SK-N-SH (cell line): ENCODE data around the gene SLC38A3. TPM values are rescaled to one million over a fixed set of nuclear protein-coding genes. Genes with fewer than 3 reads are reported as not detected.

Source experiments
- CTCF ChIA-PET: fragments of 300-600, 350-600 bp; formaldehyde crosslinking; extraction: SDS; loops from one replicate; lab custom pipeline; 2021; lab: Yijun Ruan, JAX
- POLR2A ChIA-PET: fragments of 350-600 bp; sonication (Branson Sonifier 250); formaldehyde crosslinking; extraction: SDS; loops from one replicate; lab custom pipeline; 2020; ENCODE audit warnings: antibody characterized with exemption, inconsistent platforms; lab: Yijun Ruan, JAX
- DNase-seq: peaks from one replicate; pipeline ENCODE4 v3.0.0; 2012
- H2AFZ ChIP-seq: fragments of 200-600 bp; sonication (generic); 2 replicates; pipeline ENCODE4 v1.8.1; 2016; ENCODE audit warnings: antibody characterized with exemption, mild to moderate bottlenecking, low read depth
- H3F3A ChIP-seq: fragments of 200-600 bp; sonication (generic); replicated peaks from 2 replicates; pipeline ENCODE3; 2016; ENCODE audit warnings: antibody characterized with exemption, mild to moderate bottlenecking; ENCODE audit not compliant: insufficient read depth
- H3K27ac ChIP-seq, 2 experiments: fragments of 200-500 bp in 1 of 2; fragments of 200-600 bp in 1 of 2; sonication (Bioruptor generic) in 1 of 2; sonication (generic), shearing (Covaris generic) in 1 of 2; 2 replicates each; pipeline versions ENCODE4 v1.5.1 to v1.6.1; 2014 to 2016; ENCODE audit warnings: low read depth in 2 of 2, inconsistent platforms in 1 of 2, low read length in 1 of 2, mild to moderate bottlenecking in 1 of 2, mixed read lengths in 1 of 2
- H3K27me3 ChIP-seq: fragments of 200-600 bp; sonication (generic), shearing (Covaris generic); 2 replicates; pipeline ENCODE4 v1.6.1; 2016; ENCODE audit warnings: mixed run types; ENCODE audit not compliant: insufficient read depth
- H3K36me3 ChIP-seq, 2 experiments: fragments of 200-500 bp in 1 of 2; fragments of 200-600 bp in 1 of 2; sonication (Bioruptor generic) in 1 of 2; sonication (generic) in 1 of 2; replicated peaks in 1 of 2; 2 replicates each; pipeline versions ENCODE3 to v1.5.1; 2014 to 2016; ENCODE audit warnings: low read length in 1 of 2, mild to moderate bottlenecking in 1 of 2; ENCODE audit not compliant: insufficient read depth in 2 of 2, control insufficient read depth in 1 of 2
- H3K4me1 ChIP-seq, 2 experiments: fragments of 200-500 bp in 1 of 2; fragments of 200-600 bp in 1 of 2; sonication (Bioruptor generic) in 1 of 2; sonication (generic), shearing (Covaris generic) in 1 of 2; 2 replicates each; pipeline versions ENCODE4 v1.5.1 to v1.6.1; 2014 to 2016; ENCODE audit warnings: low read depth in 1 of 2, low read length in 1 of 2, mixed run types in 1 of 2; ENCODE audit not compliant: insufficient read depth in 2 of 2, control insufficient read depth in 1 of 2
- H3K4me2 ChIP-seq: fragments of 200-600 bp; sonication (generic), shearing (Covaris generic); 2 replicates; pipeline ENCODE4 v1.6.1; 2017; ENCODE audit warnings: mixed run types
- H3K4me3 ChIP-seq, 2 experiments: fragments of 200-500 bp in 1 of 2; fragments of 200-600 bp in 1 of 2; sonication (Bioruptor generic) in 1 of 2; sonication (generic), shearing (Covaris generic) in 1 of 2; 2 replicates each; pipeline versions ENCODE4 v1.5.1 to v1.8.1; 2014 to 2016; ENCODE audit warnings: low read depth in 2 of 2, inconsistent platforms in 1 of 2, low read length in 1 of 2, mild to moderate bottlenecking in 1 of 2, mixed read lengths in 1 of 2, moderate library complexity in 1 of 2
- H3K79me2 ChIP-seq: fragments of 200-600 bp; sonication (generic); 2 replicates; pipeline ENCODE4 v1.8.1; 2017; ENCODE audit warnings: mild to moderate bottlenecking; ENCODE audit not compliant: insufficient read depth
- H3K9ac ChIP-seq: fragments of 200-600 bp; sonication (generic); 2 replicates; pipeline ENCODE4 v1.6.1; 2017; ENCODE audit warnings: mixed run types
- H3K9me2 ChIP-seq: fragments of 200-600 bp; sonication (generic); 2 replicates; pipeline ENCODE4 v1.6.1; 2017; ENCODE audit warnings: mixed run types
- H3K9me3 ChIP-seq: fragments of 200-600 bp; sonication (generic); 2 replicates; pipeline ENCODE4 v1.6.1; 2017; ENCODE audit warnings: mixed run types, mild to moderate bottlenecking, moderate library complexity
- H4K20me1 ChIP-seq: fragments of 200-600 bp; sonication (generic); 2 replicates; pipeline ENCODE4 v1.6.1; 2017; ENCODE audit warnings: mild to moderate bottlenecking, mixed run types; ENCODE audit not compliant: insufficient read depth
- CHD2 ChIP-seq: fragments of 150-350 bp; IDR thresholded peaks from 2 replicates; pipeline ENCODE4 v1.6.1; 2018; ENCODE audit warnings: low read length; ENCODE audit not compliant: partially characterized antibody
- ELF1 ChIP-seq: IDR thresholded peaks from 2 replicates; pipeline ENCODE4 v1.4.0; 2012
- FOXJ3 ChIP-seq: sonication (generic); formaldehyde crosslinking; IDR thresholded peaks from 2 replicates; pipeline ENCODE4 v1.5.1; 2020; ENCODE audit warnings: mild to moderate bottlenecking, missing genetic modification reagents
- MAX ChIP-seq: IDR thresholded peaks from 2 replicates; pipeline ENCODE4 v1.4.0; 2012; ENCODE audit warnings: low read depth
- MEF2A ChIP-seq: IDR thresholded peaks from 2 replicates; pipeline ENCODE4 v1.4.0; 2012; ENCODE audit warnings: low read depth, borderline replicate concordance
- MXI1 ChIP-seq: IDR thresholded peaks from 2 replicates; pipeline ENCODE4 v1.6.1; 2012; ENCODE audit warnings: mild to moderate bottlenecking, low read depth, low read length, improper control_type of control experiment
- NFIC ChIP-seq: IDR thresholded peaks from 2 replicates; pipeline ENCODE4 v1.4.0; 2012; ENCODE audit warnings: borderline replicate concordance
- POLR2AphosphoS5 ChIP-seq: IDR thresholded peaks from 2 replicates; pipeline ENCODE4 v1.6.1; 2012; ENCODE audit warnings: low read depth, low read length
- RAD21 ChIP-seq: IDR thresholded peaks from 2 replicates; pipeline ENCODE4 v1.6.1; 2012; ENCODE audit warnings: mild to moderate bottlenecking, low read length
- RCOR1 ChIP-seq: fragments of 150-350 bp; IDR thresholded peaks from 2 replicates; pipeline ENCODE4 v1.6.1; 2017; ENCODE audit warnings: antibody characterized with exemption, low read length
- RFX5 ChIP-seq: IDR thresholded peaks from 2 replicates; pipeline ENCODE4 v1.6.1; 2012; ENCODE audit warnings: mild to moderate bottlenecking, improper control_type of control experiment, low read length
- TAF1 ChIP-seq: IDR thresholded peaks from 2 replicates; pipeline ENCODE4 v1.6.1; 2012; ENCODE audit warnings: low read depth, mild to moderate bottlenecking, low read length, moderate library complexity, borderline replicate concordance
- WGBS: methylation state at CpG from one replicate; pipeline ENCODE4 v1.1.6; 2017; ENCODE audit warnings: low lambda C conversion rate; 5-methylcytosine and 5-hydroxymethylcytosine counted together
- polyA plus RNA-seq, 3 experiments: library from polyadenylated mRNA; depleted of rRNA; stranded (reverse); fragments of >200 nt; gene quantifications; 2 replicates each; pipeline ENCODE4 v1.2.3, GENCODE V29; 2012

The SLC38A3 gene
- polyA plus RNA-seq, 1 of the 3 experiments (the other 2 are of a cell fraction) = 0.84 TPM

- Histone ChIP-seq H3K27me3 (no peaks in the 10 kb centered on the region), H3F3A (peaks cover 38% of the 10 kb centered on the region), H3K27ac (peak overlapping the region in 1 of 2 experiments; percentile 83; a peak in 2 of 4 replicates), H3K4me2 (no peak overlapping the region), H3K36me3 (peaks cover 4 to 16% of the 10 kb centered on the region in 2 experiments), H3K9ac (no peak overlapping the region), H3K4me3 (no peak overlapping the region), H2AFZ (no peak overlapping the region)
- POLR2A ChIA-PET = no interaction called here
- WGBS = 94% methylated on average over 7 of the region's 7 CpGs
- DNase-seq = no peak
- no peak for TF ChIP-seq ELF1
- TF ChIP-seq MEF2A = no peak
- TF ChIP-seq TAF1 = no peak
- no peak for TF ChIP-seq FOXJ3 (CRISPR knock-in tag)
- TF ChIP-seq RFX5 = no peak
- TF ChIP-seq POLR2AphosphoS5 = no peak
- no peak for TF ChIP-seq MXI1
- TF ChIP-seq NFIC = no peak
- TF ChIP-seq RAD21 = no peak
- TF ChIP-seq MAX = no peak
- TF ChIP-seq, all 33 proteins: peak for 0
- CTCF ChIA-PET = interaction anchor here (0.6 to 1.8 kb wide), 6 partner anchors 9 to 37 kb away, joined by 3 to 8 read pairs (median 3); no protein-coding TSS in a partner anchor
- Histone ChIP-seq H3K79me2 (peaks cover 12% of the 10 kb centered on the region), H4K20me1 (no peaks in the 10 kb centered on the region), H3K4me1 (peaks cover 26 to 42% of the 10 kb centered on the region in 2 experiments; a peak in 3 of 4 replicates), H3K9me3 (no peaks in the 10 kb centered on the region), H3K9me2 (no peaks in the 10 kb centered on the region)
Observed at GRCh38 chr3:50262778-50263177, 57.7 kb downstream of the SLC38A3 start.

- Histone ChIP-seq H3K27ac (peak overlapping the region; percentile 71 to 83), H3K36me3 (peaks cover under 1 to 7% of the 10 kb centered on the region in 2 experiments), H2AFZ (no peak overlapping the region), H3K9me2 (no peaks in the 10 kb centered on the region), H4K20me1 (no peaks in the 10 kb centered on the region), H3K27me3 (no peaks in the 10 kb centered on the region), H3K4me3 (no peak overlapping the region), H3F3A (peaks cover 36% of the 10 kb centered on the region), H3K9ac (peak overlapping the region; percentile 58; the same call in 1 of the 2 replicates), H3K79me2 (peaks cover 12% of the 10 kb centered on the region)
- CTCF ChIA-PET = interaction anchor here (0.6 to 6.6 kb wide), 16 partner anchors 9 to 72 kb away, joined by 3 to 49 read pairs (median 3); partner anchors contain the start of genes GNAT1 and HYAL2
- 65% methylated on average over 5 of the region's 6 CpGs for WGBS
- TF ChIP-seq POLR2AphosphoS5 (0 out of 2 replicates have a peak, but pooled peaks have one; percentile 18), RCOR1 (no peak), CHD2 (no peak)
- TF ChIP-seq, all 33 proteins: peak for 1
- POLR2A ChIA-PET = interaction anchor here (0.6 kb wide), 3 partner anchors 24 to 74 kb away, joined by 3 to 4 read pairs (median 3); no protein-coding TSS in a partner anchor
- no peaks in the 10 kb centered on the region for H3K9me3 ChIP-seq
- DNase-seq = no peak
- H3K4me2 ChIP-seq = peak overlapping the region; percentile 78
- H3K4me1 ChIP-seq = peaks cover 26 to 42% of the 10 kb centered on the region in 2 experiments; a peak in 3 of 4 replicates
Observed at GRCh38 chr3:50263478-50264382, 58.7 kb downstream of the SLC38A3 start.
